Erythroblast (primary cell): ENCODE results near the gene UEVLD.
"Not testable (repeated sequence)": the region's sequence is repeated elsewhere in the genome, so short reads cannot be mapped to it uniquely, and the experiment has no call there.

Source experiments
- DNase-seq, 2 experiments: peaks; one replicate each; lab custom pipeline; 2025; lab: John Stamatoyannopoulos, UW
- GATA1 ChIP-seq: IDR thresholded peaks from 2 replicates; pipeline ENCODE4 v1.6.1; 2011; ENCODE audit warnings: low read depth, mild to moderate bottlenecking, control low read depth, low read length, moderate library complexity
- POLR2A ChIP-seq: IDR thresholded peaks from 2 replicates; pipeline ENCODE4 v1.6.1; 2011; ENCODE audit warnings: mild to moderate bottlenecking, low read length

Gene UEVLD

GRCh38 chr11:18608376-18608775 lies 19.8 kb upstream of the UEVLD start:
- TF ChIP-seq POLR2A (no peak), GATA1 (no peak)
- DNase-seq: peak; percentile 45 to 49

GRCh38 chr11:18600915-18601569 lies 12.5 kb upstream of the UEVLD start:
- no peak for TF ChIP-seq POLR2A
- no peak for TF ChIP-seq GATA1
- DNase-seq: no peak

GRCh38 chr11:18599739-18600230 lies 11.3 kb upstream of the UEVLD start, which contains the start of gene MISFA:
Gene MISFA (plus strand): TSS chr11:18599789. CDS start chr11:18599929, 140 bp downstream.
- no peak for DNase-seq
- TF ChIP-seq GATA1 (no peak), POLR2A (no peak)

- no peak for DNase-seq
These were observed 6.6 kb upstream of the UEVLD start for GRCh38 chr11:18594999-18595749.

GRCh38 chr11:18594088-18594487 lies 5.6 kb upstream of the UEVLD start:
- not testable (repeated sequence) for DNase-seq

More at GRCh38 chr11:18594999-18595749, 6.6 kb upstream of the UEVLD start:
- TF ChIP-seq POLR2A (no peak), GATA1 (no peak)

- TF ChIP-seq POLR2A (no peak), GATA1 (no peak)
- no peak for DNase-seq
These were observed 2.0 kb upstream of the UEVLD start for GRCh38 chr11:18590571-18590970.

GRCh38 chr11:18581825-18582224 lies 6.7 kb downstream of the UEVLD start:
- DNase-seq: no peak
- TF ChIP-seq POLR2A: no peak
- TF ChIP-seq GATA1: no peak

GRCh38 chr11:18580113-18580766 lies 8.3 kb downstream of the UEVLD start:
- TF ChIP-seq POLR2A (no peak), GATA1 (no peak)
- DNase-seq: no peak

- no peak for DNase-seq
- TF ChIP-seq POLR2A (no peak), GATA1 (no peak)
These were observed 9.4 kb downstream of the UEVLD start for GRCh38 chr11:18578975-18579598.

GRCh38 chr11:18575361-18575760 lies 13.2 kb downstream of the UEVLD start:
- TF ChIP-seq POLR2A (no peak), GATA1 (no peak)
- no peak for DNase-seq

GRCh38 chr11:18567081-18567480 lies 21.5 kb downstream of the UEVLD start:
- TF ChIP-seq POLR2A (no peak), GATA1 (no peak)
- DNase-seq: no peak

- TF ChIP-seq GATA1: no peak
- TF ChIP-seq POLR2A: no peak
These were observed 22.1 kb downstream of the UEVLD start for GRCh38 chr11:18566406-18566805.

GRCh38 chr11:18564149-18564548 lies 24.4 kb downstream of the UEVLD start:
- no peak for DNase-seq
- TF ChIP-seq POLR2A: no peak
- TF ChIP-seq GATA1: no peak

More at GRCh38 chr11:18566406-18566805, 22.1 kb downstream of the UEVLD start:
- DNase-seq: no peak

GRCh38 chr11:18563090-18563730 lies 25.3 kb downstream of the UEVLD start:
- DNase-seq: no peak
- TF ChIP-seq GATA1 (no peak), POLR2A (no peak)

- TF ChIP-seq POLR2A (no peak), GATA1 (no peak)
- no peak for DNase-seq
These were observed 40.5 kb downstream of the UEVLD start for GRCh38 chr11:18548001-18548400.
